Natural killer cell (primary cell): ENCODE data around the gene NRGN. TPM values are rescaled to one million over a fixed set of nuclear protein-coding genes. Genes with fewer than 3 reads are reported as not detected.
A peak's percentile ranks its signal among the peaks of the same experiment; 100 is the strongest.

Experiments used
- ATAC-seq, 3 donors: fragments of 150-1000 bp in 2 of 3; fragments of 200-7000 bp in 1 of 3; cut with Tn5 transposase; 1 replicate in 1 of 3; 2 replicates in 2 of 3; pipeline ENCODE4 v1.10.0; 2021; ENCODE audit warnings: mild to moderate bottlenecking in 2 of 3, moderate library complexity in 2 of 3
- DNase-seq, 2 donors: peaks; one replicate each; pipeline versions ENCODE4 v3.0.0 to v3.0.0-alpha.2; 2013 to 2021; ENCODE audit warnings: mixed read lengths in 1 of 2
- H3K27ac ChIP-seq: one replicate; pipeline ENCODE4 v1.5.1; 2013; ENCODE audit warnings: mild to moderate bottlenecking, low read length
- H3K27me3 ChIP-seq: one replicate; pipeline ENCODE4 v1.6.1; 2013; ENCODE audit warnings: low read length; ENCODE audit not compliant: control insufficient read depth, insufficient read depth
- H3K36me3 ChIP-seq: one replicate; pipeline ENCODE4 v1.6.1; 2013; ENCODE audit warnings: low read length; ENCODE audit not compliant: control insufficient read depth, insufficient read depth
- H3K4me1 ChIP-seq: one replicate; pipeline ENCODE4 v1.6.1; 2013; ENCODE audit warnings: low read length; ENCODE audit not compliant: control insufficient read depth, insufficient read depth
- H3K4me3 ChIP-seq: one replicate; pipeline ENCODE4 v1.5.1; 2013; ENCODE audit warnings: low read length
- H3K9me3 ChIP-seq: one replicate; pipeline ENCODE4 v1.6.1; 2013; ENCODE audit warnings: low read length; ENCODE audit not compliant: control insufficient read depth, insufficient read depth
- H3K27ac Mint-ChIP-seq, 2 donors: one replicate each; pipeline ENCODE4 v1.8.0; 2022; ENCODE audit warnings: mild to moderate bottlenecking in 2 of 2, mixed read lengths in 2 of 2, moderate library complexity in 1 of 2
- H3K27me3 Mint-ChIP-seq, 2 donors: one replicate each; pipeline ENCODE4 v1.8.0; 2022; ENCODE audit warnings: low read depth in 2 of 2, mixed read lengths in 2 of 2
- H3K36me3 Mint-ChIP-seq: one replicate; pipeline ENCODE4 v1.8.0; 2022; ENCODE audit warnings: mixed read lengths
- H3K4me1 Mint-ChIP-seq, 2 donors: one replicate each; pipeline ENCODE4 v1.8.0; 2022; ENCODE audit warnings: mixed read lengths in 2 of 2
- H3K4me3 Mint-ChIP-seq: one replicate; pipeline ENCODE4 v1.8.0; 2022; ENCODE audit warnings: mild to moderate bottlenecking, moderate library complexity, mixed read lengths
- H3K9me3 Mint-ChIP-seq, 2 donors: one replicate each; pipeline ENCODE4 v1.8.0; 2022; ENCODE audit warnings: mixed read lengths in 2 of 2
- WGBS: methylation state at CpG from one replicate; pipeline ENCODE4 v1.1.7; 2013; ENCODE audit warnings: missing lambda C conversion rate; ENCODE audit not compliant: insufficient coverage; 5-methylcytosine and 5-hydroxymethylcytosine counted together
- intact Hi-C: fragments of 100-400 bp; cut with micrococcal nuclease; formaldehyde crosslinking; loops from one replicate; pipeline ENCODE4 v1.14.2; 2022
- total RNA-seq, 4 donors: library from RNA; stranded (reverse); fragments of 120-200 nt in 1 of 4; gene quantifications; one replicate each; pipeline versions ENCODE4 v1.2.3 to v1.2.4, GENCODE V29; 2013 to 2022
- TF ChIP-seq, protein P1 (sequence below): fragments of 200-600 bp; IDR thresholded peaks from one replicate; pipeline ENCODE4 v1.8.0; 2022; ENCODE audit warnings: antibody characterized with exemption

NRGN gene
- total RNA-seq, 3 donors from 2014 or later (not counting 1 experiment from before 2014, with no cell fraction given) = 11.1 to 70.9 (median 28.4) TPM

- no peaks in the 10 kb centered on the region for H3K9me3 Mint-ChIP-seq
- no peaks in the 10 kb centered on the region for H3K36me3 Mint-ChIP-seq
- Histone ChIP-seq H3K4me3 (no peak overlapping the region), H3K36me3 (no peaks in the 10 kb centered on the region), H3K27ac (no peak overlapping the region), H3K27me3 (peaks cover 42% of the 10 kb centered on the region), H3K9me3 (no peaks in the 10 kb centered on the region), H3K4me1 (peaks cover 51% of the 10 kb centered on the region)
- peaks cover 40 to 50% of the 10 kb centered on the region in 2 donors for H3K27me3 Mint-ChIP-seq
- peaks cover 20 to 30% of the 10 kb centered on the region in 2 donors for H3K4me1 Mint-ChIP-seq
- DNase-seq (no peak), ATAC-seq (no peak)
- no peak overlapping the region for H3K27ac Mint-ChIP-seq
- peak overlapping the region; percentile 66 for H3K4me3 Mint-ChIP-seq
- 18% methylated on average over 48 of the region's 52 CpGs for WGBS
- intact Hi-C loops = loop anchor here (1.0 to 10.0 kb wide), 2 partner anchors 11 to 75 kb away; no protein-coding TSS in a partner anchor
- TF ChIP-seq, protein P1, sequence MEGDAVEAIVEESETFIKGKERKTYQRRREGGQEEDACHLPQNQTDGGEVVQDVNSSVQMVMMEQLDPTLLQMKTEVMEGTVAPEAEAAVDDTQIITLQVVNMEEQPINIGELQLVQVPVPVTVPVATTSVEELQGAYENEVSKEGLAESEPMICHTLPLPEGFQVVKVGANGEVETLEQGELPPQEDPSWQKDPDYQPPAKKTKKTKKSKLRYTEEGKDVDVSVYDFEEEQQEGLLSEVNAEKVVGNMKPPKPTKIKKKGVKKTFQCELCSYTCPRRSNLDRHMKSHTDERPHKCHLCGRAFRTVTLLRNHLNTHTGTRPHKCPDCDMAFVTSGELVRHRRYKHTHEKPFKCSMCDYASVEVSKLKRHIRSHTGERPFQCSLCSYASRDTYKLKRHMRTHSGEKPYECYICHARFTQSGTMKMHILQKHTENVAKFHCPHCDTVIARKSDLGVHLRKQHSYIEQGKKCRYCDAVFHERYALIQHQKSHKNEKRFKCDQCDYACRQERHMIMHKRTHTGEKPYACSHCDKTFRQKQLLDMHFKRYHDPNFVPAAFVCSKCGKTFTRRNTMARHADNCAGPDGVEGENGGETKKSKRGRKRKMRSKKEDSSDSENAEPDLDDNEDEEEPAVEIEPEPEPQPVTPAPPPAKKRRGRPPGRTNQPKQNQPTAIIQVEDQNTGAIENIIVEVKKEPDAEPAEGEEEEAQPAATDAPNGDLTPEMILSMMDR = no peak
Measured at GRCh38 chr11:124759266-124760204, 19.8 kb downstream of the NRGN start.

DNA sequence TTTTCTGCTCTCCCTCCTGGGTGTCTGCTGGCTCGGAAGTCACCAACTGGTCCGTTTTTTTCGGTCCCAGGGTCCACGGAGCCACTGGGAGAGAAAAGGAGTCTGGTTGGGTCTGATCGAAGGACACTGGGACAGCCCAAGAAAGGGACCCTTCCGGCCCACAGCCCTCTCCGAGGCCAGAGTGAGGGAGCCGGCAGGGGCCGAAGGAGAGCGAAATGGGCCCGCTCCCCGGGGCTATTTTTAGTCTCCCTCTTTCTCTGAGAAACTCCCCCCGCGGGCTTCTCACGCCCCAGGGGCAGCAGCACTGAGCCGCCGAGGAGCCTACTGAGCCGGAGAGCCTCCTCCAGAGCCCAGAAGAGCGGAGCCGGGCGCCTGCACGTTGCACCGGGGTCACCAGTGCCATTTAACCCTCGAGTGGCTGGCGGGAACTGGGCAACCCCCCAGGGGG lies 20.5 kb downstream of the NRGN start:
- peaks cover 40 to 50% of the 10 kb centered on the region in 2 donors for H3K27me3 Mint-ChIP-seq
- no peaks in the 10 kb centered on the region for H3K9me3 Mint-ChIP-seq
- no peaks in the 10 kb centered on the region for H3K9me3 ChIP-seq
- peaks cover 42% of the 10 kb centered on the region for H3K27me3 ChIP-seq
- no peak overlapping the region for H3K27ac ChIP-seq
- TF ChIP-seq, protein P1 = no peak
- peaks cover 51% of the 10 kb centered on the region for H3K4me1 ChIP-seq
- intact Hi-C loops = loop anchor here (1.0 to 10.0 kb wide), 2 partner anchors 12 to 75 kb away; no protein-coding TSS in a partner anchor
- no peak overlapping the region for H3K27ac Mint-ChIP-seq
- no peak for ATAC-seq
- H3K4me3 Mint-ChIP-seq = peak overlapping the region; percentile 66
- H3K4me1 Mint-ChIP-seq = peaks cover 20 to 30% of the 10 kb centered on the region in 2 donors
- 11% methylated on average over 25 of the region's 25 CpGs for WGBS
- H3K36me3 Mint-ChIP-seq = no peaks in the 10 kb centered on the region
- no peak for DNase-seq
- no peaks in the 10 kb centered on the region for H3K36me3 ChIP-seq
- H3K4me3 ChIP-seq = no peak overlapping the region

DNA sequence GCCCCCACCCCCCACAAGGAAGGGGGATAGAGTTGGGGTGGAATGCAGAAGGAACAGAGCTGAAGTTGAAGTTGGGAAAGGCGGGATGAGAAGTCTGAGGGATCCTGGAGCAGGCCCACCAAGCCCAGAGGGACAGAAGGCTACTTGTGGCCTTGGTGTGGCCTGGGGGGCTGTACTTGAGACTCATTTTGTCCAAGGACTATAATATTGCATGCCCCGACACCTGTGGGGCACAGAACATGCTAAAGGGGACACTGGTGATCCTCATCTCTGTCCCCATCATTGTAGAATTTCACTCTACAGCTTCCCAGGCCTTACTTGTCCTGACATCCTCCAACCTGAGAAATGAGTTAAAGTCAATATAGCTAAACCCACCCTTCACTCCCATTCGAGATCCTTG lies 21.1 kb downstream of the NRGN start:
- DNase-seq (no peak), ATAC-seq (no peak)
- Mint-ChIP-seq H3K27ac (no peak overlapping the region), H3K36me3 (no peaks in the 10 kb centered on the region), H3K9me3 (no peaks in the 10 kb centered on the region), H3K27me3 (peaks cover 40 to 50% of the 10 kb centered on the region in 2 donors), H3K4me1 (peaks cover 20 to 30% of the 10 kb centered on the region in 2 donors), H3K4me3 (peak overlapping the region; percentile 47)
- H3K27me3 ChIP-seq = peaks cover 42% of the 10 kb centered on the region
- no peak overlapping the region for H3K4me3 ChIP-seq
- H3K4me1 ChIP-seq = peaks cover 51% of the 10 kb centered on the region
- no peaks in the 10 kb centered on the region for H3K36me3 ChIP-seq
- TF ChIP-seq, protein P1 = no peak
- intact Hi-C loops = loop anchor here (1.0 to 10.0 kb wide), 2 partner anchors 13 to 74 kb away; no protein-coding TSS in a partner anchor
- 78% methylated on average over 3 of the region's 3 CpGs for WGBS
- H3K9me3 ChIP-seq = no peaks in the 10 kb centered on the region
- H3K27ac ChIP-seq = no peak overlapping the region
